Stimulated activated CD4-positive, alpha-beta T cell treated with anti-CD3 and anti-CD28 coated beads, Interleukin-2, amount 100 ng/mL, for 48 hours (primary cell): ENCODE measurements around the gene AGBL5.

Experiments
- DNase-seq, 2 donors: peaks; one replicate each; pipeline ENCODE4 v3.0.0-alpha.2; 2020

The AGBL5 gene

GRCh38 chr2:27024188-27024587, 27.3 kb upstream of the AGBL5 start:
- DNase-seq, result no peak

- DNase-seq, result no peak
Measured at GRCh38 chr2:27024812-27025211, 26.7 kb upstream of the AGBL5 start.

GRCh38 chr2:27025281-27025800, 26.1 kb upstream of the AGBL5 start:
- no peak for DNase-seq

GRCh38 chr2:27025861-27026851, 25.3 kb upstream of the AGBL5 start:
- DNase-seq, result no peak

GRCh38 chr2:27027211-27027651, 24.2 kb upstream of the AGBL5 start:
- DNase-seq, result no peak

GRCh38 chr2:27029051-27029450, 22.4 kb upstream of the AGBL5 start:
- no peak for DNase-seq

- peak; percentile 76 to 78 for DNase-seq
Measured at GRCh38 chr2:27032495-27033252, 18.8 kb upstream of the AGBL5 start, which contains the start of gene TMEM214. TSS of gene TMEM214 (plus strand) at chr2:27032965. CDS start at chr2:27033016, 51 bp downstream.

- no peak for DNase-seq
Measured at GRCh38 chr2:27033253-27033852, 18.1 kb upstream of the AGBL5 start.

GRCh38 chr2:27038012-27038411, 13.5 kb upstream of the AGBL5 start:
- DNase-seq, result no peak

- no peak for DNase-seq
Measured at GRCh38 chr2:27038631-27039339, 12.7 kb upstream of the AGBL5 start.

- DNase-seq, result no peak
Measured at GRCh38 chr2:27039426-27039825, 12.0 kb upstream of the AGBL5 start.

GRCh38 chr2:27039871-27040270, 11.6 kb upstream of the AGBL5 start:
- no peak for DNase-seq

- DNase-seq, result no peak
Measured at GRCh38 chr2:27040282-27040681, 11.2 kb upstream of the AGBL5 start.

GRCh38 chr2:27041752-27042151, 9.7 kb upstream of the AGBL5 start:
- no peak for DNase-seq

GRCh38 chr2:27042159-27042661, 9.3 kb upstream of the AGBL5 start:
- no peak for DNase-seq

- DNase-seq, result no peak
Measured at GRCh38 chr2:27042985-27043634, 8.4 kb upstream of the AGBL5 start.

- DNase-seq, result peak; percentile 57 to 61
Measured at GRCh38 chr2:27049422-27050280, 1.8 kb upstream of the AGBL5 start.

GRCh38 chr2:27050281-27050995, 1.0 kb upstream of the AGBL5 start:
- DNase-seq, result peak; percentile 93 to 94

GRCh38 chr2:27051902-27052645, 606 bp downstream of the AGBL5 start:
- DNase-seq, result peak in 1 of 2 donors; percentile 22
